HG02642 (cell line): ENCODE data around the gene SLC16A11.
"Not testable (repeated sequence)": the region's sequence is repeated elsewhere in the genome, so short reads cannot be mapped to it uniquely, and the experiment has no call there.

Experiments
- ATAC-seq: cut with Tn5 transposase; IDR thresholded peaks from one replicate; pipeline ENCODE4 v1.9.1; 2021; ENCODE audit warnings: mild to moderate bottlenecking; ENCODE audit not compliant: unreplicated experiment, poor library complexity

SLC16A11 gene

DNA sequence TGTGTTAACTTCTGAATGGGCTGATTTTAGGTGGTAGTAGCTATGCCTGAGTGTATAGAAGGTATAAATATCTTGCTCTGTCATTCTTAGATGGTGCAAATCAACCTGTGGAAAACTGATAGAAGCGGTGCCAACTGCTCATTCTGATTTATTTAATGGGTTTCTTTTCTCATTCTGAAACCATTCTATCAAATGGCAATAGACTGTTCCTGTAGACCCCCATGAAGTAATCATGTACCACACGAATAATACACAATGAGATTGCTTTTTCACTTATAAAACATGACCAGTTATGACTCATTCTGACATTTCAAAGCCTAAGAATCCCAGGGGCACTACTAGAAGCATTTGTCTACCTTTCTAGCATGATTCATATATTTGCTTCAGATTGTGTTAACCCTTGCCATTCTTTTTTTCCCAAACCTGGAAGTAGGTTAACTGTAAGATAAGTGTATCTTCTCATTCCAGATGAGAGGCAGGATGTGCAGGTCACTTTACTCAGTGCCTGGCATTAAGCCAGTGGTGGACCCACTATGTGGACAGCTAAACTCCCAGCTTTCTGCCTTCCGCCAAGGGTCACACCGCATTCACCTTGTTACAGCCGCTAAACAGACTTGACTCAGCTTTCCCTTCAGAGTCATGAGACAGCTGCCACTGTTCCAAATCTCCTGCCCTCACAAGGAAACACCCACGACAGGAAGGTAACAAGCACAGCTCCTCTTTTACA lies 16.4 kb upstream of the SLC16A11 start:
- ATAC-seq, result no peak

DNA sequence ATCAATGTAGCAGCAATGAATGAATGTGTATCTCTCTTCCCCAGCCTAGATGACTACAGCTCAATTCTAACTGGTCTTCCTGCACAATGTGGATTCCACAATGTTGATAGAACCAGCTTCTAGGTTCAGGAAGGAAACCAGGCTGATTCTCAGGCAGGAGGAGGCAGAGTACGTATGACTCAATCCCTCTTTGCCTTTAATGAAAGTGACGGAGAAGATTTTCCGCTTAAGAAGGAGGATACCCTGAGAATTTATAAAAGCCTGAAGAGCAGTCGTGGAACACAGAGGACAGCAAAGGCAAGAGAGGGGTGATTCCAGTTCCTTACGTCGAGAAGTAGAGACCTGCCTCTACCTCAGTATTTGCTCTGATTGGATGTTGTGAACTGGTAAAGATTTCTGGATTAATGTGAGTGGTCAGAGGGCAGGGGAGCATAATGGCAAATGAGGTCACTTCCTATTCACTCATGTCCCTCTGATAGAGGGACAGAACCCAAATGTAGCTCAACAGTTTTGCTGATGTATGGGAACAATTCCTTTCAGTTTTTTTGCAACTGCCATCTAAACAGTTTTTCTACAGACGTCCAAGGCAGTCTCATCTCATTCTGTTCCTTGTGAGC lies 15.0 kb upstream of the SLC16A11 start:
- ATAC-seq, result no peak

DNA sequence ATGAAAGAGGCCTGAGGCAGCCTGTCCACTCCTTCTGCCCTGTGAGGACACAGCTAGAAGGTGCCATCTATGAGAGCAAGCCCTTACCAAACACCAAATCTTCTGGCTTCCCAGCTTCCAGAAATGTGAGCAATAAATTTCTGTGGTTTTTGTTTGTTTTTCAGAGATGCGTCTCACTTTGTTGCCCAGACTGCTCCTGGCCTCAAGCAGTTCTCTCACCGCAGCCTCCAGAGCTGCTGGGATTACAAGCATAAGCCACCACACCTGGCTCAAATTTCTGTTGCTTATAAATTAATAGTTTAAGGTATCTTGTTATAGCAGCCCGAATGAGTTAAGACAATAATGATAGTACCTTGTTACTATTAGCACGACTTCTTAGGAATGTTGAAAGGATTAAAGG lies 12.5 kb upstream of the SLC16A11 start:
- no peak for ATAC-seq

DNA sequence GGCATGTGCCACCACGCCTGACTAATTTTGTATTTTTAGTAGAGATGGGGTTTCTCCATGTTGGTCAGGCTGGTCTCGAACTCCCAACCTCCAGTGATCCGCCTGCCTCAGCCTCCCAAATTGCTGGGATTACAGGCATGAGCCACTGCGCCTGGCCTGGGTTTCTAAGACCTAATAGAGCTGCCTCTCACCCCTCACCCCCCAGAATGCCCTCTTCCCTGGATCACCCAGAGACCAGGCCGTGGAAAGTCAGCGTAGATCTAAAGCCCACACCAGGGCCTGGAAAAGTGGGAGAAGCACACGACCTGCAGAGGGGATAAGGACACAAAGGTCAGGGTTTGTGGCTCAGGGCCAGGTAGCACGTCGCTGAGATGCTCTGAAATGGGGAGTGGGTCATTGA lies 6.7 kb upstream of the SLC16A11 start:
- ATAC-seq, result not testable (repeated sequence)

DNA sequence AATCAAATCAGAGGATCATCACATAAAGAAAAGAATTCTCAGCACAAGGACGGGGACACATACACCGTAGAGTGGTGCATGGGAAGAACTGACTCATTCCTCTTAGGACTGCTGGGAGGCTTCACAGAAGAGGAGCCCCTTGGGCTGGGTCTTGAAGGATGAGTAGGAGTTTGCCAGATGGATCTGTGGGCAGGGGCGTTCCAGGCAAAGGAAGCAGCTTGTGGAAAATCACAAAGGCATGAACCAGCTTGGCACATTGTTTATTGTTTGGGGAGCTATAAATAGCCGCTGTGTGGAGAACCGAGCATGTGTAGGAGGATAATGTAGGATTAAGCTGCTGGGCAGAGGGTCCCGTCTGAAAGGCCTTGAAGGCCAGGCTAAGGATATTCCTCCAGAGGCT lies 5.1 kb upstream of the SLC16A11 start:
- ATAC-seq, result no peak

DNA sequence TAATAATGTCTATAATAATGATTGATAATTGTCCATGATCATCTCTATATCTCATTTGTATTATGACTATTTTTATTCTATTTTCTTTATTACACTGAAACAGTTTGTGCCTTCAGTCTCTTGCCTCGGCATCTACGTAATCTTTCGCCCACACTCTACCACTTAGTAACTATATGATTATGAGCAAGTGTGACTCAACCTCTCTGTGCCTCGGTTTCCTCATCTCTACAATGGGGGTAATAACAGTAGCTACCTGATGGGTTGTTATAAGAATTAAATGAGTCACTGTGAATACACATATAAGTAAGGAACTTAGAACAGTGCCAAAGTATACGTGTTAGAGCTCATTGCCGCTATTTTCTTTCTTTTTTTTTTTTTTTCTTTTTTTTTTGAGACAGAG lies 3.7 kb upstream of the SLC16A11 start:
- no peak for ATAC-seq

DNA sequence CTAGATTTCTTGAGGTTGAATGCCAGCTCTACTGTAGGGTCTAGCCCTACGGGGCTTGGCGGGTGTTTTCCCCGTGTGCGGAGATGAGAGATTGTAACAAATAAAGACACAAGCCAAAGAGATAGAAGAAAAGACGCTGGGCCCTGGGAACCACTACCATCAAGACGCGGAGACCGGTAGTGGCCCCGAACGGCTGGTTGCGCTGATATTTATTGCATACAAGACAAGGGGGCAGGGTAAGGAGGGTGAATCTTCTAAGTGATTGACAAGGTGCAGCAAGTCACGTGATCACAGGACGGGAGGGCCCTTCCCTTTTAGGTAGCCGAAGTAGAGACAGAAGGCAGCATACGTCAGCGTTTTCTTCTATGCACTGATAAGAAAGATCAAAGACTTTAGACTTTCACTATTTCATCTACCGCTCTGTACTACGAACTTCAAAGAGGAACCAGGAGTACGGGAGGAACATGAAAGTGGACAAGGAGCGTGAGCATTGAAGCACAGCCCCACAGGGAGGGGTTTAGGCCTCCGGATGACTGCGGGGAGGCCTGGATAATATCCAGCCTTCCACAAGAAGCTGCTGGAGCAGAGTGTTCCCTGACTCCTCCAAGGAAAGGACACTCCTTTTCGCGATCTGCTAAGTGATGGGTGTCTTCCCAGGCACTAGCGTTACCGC lies 3.0 kb upstream of the SLC16A11 start:
- ATAC-seq, result not testable (repeated sequence)

DNA sequence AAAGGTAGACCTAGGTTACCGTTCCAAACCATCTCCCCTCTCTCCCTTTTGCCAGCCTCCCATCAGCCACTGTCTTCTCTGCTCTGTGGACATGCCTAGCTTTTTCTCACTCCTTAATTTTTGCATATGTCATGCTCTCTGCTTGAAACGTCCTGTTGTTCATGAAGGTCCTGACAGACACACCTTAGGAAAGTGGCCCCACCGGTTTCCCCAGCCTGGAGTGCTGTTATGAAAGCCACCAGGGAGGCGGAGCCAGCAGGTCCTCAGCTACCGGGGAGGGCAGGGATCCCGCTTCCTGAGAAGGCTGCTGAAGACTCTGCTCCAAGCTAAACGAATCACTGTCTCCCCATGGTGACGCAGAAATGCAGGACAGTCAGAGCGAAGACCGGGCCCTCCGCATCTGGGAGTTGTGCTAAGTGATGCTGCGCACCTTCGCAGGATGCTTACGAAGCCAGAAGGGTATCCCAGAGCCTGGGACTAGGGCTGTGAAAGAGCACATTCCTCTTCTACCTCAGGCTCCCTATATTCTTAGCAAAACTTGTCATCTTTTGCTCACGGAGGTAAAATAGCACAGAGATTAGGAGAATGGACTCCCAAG lies 2.3 kb upstream of the SLC16A11 start:
- ATAC-seq, result no peak

DNA sequence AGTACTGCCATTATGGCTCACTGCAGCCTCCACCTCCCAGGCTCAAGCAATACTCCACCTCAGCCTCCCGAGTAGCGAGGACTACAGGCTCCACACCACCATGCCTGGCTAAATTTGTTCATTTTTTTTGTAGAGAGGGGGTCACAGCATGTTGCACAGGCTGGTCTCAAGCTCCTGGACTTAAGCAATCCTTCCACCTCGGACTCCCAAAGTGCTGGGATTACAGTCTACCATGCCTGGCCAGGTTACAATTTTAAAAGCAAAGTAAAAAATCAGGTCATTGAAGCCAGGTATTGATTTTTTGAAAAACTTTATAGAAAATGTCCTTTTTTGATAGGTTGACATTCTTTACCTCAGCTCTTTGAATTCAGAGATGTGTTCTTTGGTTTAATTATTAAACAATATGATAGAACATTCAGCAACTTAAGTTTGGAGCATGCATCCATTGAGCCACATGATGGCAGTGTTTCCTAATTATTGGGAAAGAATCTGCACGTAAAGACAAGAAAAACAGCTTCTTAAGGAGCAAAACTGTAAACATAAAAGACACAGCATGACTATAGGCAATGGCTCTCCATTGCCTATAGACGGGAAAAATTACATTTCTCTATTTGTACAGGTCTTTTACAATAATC lies 1.7 kb upstream of the SLC16A11 start:
- no peak for ATAC-seq

DNA sequence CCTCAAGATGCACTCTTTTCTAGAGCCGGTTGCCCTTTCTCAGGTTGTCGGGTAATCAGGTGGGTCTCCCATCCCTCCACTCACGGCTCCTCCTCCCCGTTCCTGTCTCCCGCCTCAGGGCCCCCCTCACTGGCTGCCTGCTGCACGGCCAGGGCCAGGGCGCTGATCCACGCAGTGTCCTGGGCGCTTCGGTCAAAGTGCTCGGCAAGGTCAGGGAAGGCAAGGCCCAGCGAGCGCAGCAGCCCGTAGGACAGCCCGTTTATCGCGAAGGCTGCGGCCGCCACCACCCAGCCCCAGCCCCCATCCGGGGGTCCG lies 753 bp downstream of the SLC16A11 start:
- no peak for ATAC-seq

DNA sequence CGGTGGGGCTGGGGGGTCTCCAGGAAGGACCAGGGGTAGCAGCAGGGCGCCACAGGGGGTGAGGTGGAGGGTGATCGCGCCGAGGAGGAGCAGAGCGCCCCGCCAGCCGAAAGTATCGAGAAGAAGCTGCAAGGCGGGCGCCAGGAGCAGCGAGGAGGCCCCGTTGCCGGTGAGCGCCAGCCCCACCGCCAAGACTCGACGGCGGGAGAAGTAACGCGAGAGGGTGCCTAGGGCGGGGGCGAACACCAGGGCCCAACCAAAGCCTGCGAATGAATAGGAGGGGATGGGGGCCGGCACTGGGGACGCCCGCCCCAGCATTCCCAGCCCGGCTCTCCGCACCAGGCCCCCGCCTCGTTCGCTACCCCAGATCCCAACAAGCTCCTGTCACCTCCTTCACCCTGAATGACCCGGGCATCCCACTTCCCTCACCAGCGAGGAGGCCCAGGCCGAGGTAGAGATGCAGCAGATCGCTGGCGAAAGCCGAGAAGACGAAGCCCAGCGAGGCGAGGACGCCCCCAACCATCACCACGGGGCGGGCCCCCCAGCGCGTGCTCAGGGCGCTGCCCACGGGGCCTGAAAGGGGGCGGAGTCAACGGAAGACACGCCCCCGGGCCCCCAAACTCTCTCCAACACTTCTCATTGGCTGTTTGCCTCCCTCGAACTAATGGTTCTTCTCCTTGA lies 1.3 kb downstream of the SLC16A11 start:
- no peak for ATAC-seq

DNA sequence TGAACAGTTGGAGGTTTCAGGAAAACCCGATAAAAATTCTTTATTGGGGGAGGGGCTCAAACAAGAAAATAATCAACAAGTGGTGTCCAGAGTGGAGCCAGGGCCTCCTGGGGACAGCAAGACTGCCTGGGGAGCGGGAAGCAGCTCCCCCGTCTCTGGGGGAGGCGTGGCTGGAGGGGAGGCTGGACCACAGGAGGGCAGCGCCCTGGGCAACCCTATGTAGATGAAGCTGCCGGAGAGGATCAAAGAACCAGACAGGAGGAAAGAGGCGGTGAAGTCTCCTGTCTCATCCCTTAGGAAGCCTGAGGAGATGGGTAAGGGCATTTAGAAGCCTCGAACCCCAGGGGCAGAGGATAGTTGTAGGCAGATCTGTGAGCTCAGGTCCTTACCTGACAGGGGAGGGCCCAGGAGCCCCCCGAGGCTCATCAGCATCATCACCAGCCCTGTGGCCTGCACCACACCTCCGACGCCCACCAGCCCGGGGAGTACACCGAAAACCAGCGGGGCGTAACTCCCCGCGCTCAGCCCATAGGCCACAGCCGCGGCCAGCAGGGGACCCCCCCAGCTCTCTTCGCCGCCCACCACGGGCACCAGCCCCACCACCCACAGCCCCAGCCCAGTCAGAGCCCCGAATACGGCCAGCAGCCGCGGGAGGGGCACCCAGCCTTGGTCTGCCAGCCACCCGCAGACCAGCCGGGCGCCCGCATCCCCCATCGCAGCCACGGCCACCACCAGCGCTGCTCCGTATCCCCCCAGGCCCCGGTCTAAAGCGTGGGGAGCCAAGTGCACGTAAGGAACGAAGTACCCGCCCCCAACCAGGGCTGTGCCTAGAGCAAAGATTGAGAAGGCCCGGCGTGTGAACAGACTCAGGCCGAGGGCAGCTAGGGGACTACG lies 2.0 kb downstream of the SLC16A11 start:
- ATAC-seq, result no peak

DNA sequence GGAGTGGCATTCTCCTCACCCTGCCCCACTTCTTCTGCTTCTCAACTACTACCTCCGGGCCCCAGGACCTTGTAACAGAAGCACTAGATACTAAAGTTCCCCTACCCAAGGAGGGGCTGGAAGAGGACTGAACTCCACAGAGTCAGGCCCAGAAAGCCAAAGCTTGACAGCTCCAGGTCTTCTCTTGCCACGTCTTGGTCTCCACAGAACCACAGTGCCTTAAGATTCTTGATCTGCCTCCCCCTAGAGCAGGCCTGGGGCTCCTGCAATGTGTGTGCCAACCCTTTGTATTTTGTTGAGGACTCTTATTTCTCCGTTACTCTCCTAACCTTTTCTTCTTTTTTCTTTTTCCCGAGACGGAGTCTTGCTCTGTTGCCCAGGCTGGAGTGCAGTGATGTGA lies 4.1 kb downstream of the SLC16A11 start:
- no peak for ATAC-seq

DNA sequence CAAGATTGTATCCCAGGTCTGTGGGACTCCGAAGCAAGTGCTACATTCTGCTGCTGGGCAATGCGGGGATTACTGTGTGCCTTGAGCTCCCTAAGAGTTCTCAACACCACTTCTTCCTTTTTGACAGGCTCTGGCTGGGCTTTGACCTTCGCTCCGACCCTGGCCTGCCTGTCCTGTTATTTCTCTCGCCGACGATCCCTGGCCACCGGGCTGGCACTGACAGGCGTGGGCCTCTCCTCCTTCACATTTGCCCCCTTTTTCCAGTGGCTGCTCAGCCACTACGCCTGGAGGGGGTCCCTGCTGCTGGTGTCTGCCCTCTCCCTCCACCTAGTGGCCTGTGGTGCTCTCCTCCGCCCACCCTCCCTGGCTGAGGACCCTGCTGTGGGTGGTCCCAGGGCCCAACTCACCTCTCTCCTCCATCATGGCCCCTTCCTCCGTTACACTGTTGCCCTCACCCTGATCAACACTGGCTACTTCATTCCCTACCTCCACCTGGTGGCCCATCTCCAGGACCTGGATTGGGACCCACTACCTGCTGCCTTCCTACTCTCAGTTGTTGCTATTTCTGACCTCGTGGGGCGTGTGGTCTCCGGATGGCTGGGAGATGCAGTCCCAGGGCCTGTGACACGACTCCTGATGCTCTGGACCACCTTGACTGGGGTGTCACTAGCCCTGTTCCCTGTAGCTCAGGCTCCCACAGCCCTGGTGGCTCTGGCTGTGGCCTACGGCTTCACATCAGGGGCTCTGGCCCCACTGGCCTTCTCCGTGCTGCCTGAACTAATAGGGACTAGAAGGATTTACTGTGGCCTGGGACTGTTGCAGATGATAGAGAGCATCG lies 5.6 kb downstream of the SLC16A11 start:
- ATAC-seq, result no peak

DNA sequence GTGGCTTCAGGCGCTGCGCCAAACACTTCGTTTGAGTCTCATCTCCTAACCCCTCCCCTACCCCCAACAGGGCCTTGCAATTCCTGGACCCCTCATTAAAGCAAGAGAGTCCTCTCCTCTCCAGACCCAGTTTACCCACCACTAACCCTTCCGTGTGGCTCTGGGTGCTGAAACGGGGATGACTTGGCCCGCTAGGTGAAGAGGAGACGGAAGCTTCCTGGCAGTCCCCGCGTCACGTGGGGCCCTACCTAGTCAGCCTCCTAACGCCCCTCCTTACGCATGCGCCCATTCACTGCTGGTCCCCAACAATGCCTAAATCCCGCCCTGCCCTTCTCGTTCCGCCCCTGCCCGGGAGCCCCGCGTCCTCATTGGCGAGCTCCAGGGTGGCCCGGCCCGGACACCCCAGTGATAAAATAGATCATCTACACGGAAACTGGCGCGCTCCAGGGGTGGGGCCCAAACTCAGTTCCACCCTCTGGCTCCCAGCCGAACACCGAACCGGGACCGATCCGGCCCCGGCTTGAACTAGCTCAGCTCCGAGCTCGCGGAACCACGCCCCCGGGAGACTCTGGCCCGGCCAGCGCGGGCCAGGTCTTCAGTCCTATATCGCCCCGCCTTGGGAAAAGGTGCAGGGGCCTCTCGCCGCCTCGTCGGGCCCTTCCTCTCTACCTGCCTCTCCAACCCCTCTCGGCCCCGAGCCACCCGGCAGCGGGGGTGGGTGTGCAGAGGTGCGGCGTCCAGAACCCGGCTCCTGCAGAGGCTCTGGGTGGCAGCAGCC lies 8.1 kb downstream of the SLC16A11 start, which contains the start of gene SLC16A13:
TSS of gene SLC16A13 (plus strand) at position 425 of the 778 bp plus-strand sequence. CDS start 368 bp downstream, outside the sequence.
- peak; percentile 92 for ATAC-seq

DNA sequence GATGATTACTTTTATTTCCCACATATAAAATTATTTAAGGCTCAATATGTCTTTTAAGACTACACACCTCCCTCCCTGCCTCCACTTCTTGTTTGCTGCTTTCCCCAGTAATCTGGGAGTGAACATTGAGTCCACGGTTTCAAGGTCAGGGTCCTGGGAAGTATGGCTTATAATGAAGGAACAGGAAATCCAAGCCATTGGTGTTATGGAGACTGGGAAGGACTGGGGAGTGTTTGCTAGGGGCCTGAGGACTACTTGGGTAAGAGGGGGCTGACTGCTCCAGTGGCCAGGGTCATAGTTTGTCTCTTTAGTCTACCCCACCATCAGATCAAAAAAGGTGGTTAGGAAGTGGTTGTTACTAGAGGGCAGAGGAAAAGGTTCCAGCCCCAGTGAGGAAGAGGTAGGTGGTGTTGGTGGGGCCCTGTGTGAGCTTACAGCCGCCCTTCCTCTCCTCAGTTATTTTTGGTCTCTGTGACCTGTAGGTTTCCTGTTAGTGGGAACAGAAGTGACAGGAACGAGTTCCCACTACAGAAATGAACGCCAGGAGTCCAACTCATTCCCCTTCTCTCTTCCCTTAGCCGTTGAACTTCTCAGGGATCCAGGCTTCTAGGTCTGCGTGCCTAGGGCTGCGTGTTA lies 8.8 kb downstream of the SLC16A11 start:
- ATAC-seq, result peak; percentile 2

DNA sequence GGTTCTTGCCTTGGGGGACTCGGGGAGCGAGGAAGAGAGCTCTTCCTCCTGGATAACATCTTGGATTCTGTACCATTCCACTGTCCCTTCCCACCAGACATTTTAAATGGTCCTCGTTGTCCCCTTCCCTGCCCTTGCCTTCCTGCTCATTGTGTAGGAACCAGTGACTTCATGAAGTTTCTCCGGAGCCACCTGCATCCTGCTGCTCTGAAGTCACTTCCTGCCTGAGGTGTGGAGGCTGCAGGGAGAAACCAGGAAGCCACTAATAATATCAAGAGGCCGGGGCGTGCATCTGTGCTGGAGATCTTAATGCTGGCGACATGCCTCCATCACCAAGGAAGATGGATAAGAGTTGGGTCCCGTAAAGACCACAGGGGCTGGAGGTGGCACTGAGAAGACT lies 14.2 kb downstream of the SLC16A11 start:
- ATAC-seq, result no peak
